DND-41 (cell line): Measurements from ENCODE around the gene CMTR1.

ENCODE experiments used
- EZH2 ChIP-seq: IDR thresholded peaks from 3 replicates; pipeline ENCODE4 v1.6.1; 2012; ENCODE audit warnings: borderline replicate concordance, low read depth, mild to moderate bottlenecking, moderate library complexity, low read length, inconsistent platforms; ENCODE audit not compliant: severe bottlenecking
- TF ChIP-seq, protein P1 (sequence below): IDR thresholded peaks from 2 replicates; pipeline ENCODE4 v1.5.1; 2012; ENCODE audit warnings: borderline replicate concordance, low read length, moderate library complexity, mild to moderate bottlenecking; ENCODE audit not compliant: poor library complexity, severe bottlenecking; ENCODE audit errors: extremely low read depth

DNA sequence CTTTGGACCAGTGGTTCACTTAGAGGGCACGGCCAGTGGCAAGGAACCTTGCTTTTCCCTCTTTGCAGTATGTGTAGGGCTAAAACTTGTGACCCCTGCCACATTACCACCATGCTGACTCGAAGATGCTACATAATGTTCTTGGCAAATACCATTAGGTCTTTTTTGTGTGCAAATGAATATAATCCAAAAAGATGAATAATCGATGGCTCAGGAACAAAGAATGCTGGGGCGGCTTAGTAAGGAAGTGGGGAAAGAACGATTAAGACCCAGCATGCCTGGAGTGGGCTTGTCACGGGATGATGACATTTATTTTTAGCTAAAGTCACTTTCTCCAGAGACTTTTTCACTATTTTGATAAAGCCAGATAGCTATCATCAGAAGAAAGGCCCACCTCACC, 23.1 kb downstream of the CMTR1 start:
- TF ChIP-seq, protein P1, sequence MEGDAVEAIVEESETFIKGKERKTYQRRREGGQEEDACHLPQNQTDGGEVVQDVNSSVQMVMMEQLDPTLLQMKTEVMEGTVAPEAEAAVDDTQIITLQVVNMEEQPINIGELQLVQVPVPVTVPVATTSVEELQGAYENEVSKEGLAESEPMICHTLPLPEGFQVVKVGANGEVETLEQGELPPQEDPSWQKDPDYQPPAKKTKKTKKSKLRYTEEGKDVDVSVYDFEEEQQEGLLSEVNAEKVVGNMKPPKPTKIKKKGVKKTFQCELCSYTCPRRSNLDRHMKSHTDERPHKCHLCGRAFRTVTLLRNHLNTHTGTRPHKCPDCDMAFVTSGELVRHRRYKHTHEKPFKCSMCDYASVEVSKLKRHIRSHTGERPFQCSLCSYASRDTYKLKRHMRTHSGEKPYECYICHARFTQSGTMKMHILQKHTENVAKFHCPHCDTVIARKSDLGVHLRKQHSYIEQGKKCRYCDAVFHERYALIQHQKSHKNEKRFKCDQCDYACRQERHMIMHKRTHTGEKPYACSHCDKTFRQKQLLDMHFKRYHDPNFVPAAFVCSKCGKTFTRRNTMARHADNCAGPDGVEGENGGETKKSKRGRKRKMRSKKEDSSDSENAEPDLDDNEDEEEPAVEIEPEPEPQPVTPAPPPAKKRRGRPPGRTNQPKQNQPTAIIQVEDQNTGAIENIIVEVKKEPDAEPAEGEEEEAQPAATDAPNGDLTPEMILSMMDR = no peak
- TF ChIP-seq EZH2 = no peak
